ENCODE data around the gene SUGCT.

The SUGCT gene

DNA sequence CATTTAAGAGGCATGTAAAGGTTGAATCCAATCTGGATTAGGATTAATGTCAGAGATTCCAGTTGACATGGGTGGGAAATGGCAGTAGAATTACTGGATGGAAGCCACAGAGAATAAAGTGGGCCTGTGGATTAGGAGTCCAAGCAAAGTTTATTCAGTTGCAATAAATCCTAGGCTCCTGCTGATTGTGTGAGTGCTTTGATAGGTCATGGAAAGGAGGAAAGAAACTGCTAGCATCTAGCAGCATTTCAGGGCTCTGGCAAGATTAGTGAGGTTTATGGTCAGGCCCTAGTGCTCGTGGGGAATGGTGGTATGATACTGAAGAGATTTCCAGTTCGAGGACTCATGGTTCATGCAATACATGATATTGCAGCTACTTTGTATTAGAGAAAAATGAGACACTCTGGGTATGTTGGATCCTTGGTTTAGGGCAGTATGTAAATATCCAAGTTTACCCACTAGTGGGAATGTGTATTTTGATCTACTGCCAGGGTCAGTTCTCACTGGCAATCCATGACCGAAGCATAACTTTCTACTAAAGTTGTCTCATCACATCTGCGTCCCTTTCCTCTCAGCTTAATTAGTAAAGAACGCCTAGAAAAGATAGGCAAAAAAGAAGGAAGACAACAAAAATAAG lies 235.0 kb downstream of the SUGCT start:
- TF ChIP-seq CTCF (conservative IDR thresholded peaks at IDR 0.05), result no peak
- peak overlapping the region; percentile 59 for H3K27ac ChIP-seq

DNA sequence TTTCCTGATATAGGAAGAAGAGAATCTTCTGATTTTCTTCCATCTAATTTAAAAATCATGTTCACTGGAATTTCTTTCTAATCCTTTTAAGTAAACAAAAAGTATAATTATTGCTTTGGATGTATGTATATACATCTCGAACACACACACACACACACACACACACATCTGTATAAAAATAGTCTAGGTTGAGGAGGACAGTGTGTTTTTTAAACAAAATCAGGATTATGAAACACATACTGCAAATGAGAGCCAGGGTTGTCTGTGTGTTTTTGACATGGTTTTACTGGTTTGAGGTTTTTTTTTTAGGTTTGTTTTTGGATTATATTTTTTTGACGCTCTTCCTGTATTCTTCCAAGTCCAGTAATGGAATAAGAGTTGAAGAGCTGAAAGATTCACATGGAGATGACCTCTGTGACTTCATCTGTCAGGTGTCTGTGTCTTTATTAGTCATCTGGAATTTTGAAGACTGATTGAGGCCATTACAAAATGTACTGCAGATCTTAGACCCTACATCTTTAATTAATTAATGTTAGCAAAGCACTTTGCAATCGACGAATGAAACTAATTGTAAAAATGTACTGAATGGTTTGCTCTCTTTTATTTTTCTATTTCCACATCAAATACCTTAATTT lies 237.1 kb downstream of the SUGCT start:
- TF ChIP-seq CTCF (conservative IDR thresholded peaks at IDR 0.05), result no peak
- no peak overlapping the region for H3K27ac ChIP-seq

- no peak for TF ChIP-seq CTCF (conservative IDR thresholded peaks at IDR 0.05)
- no peak overlapping the region for H3K27ac ChIP-seq
Measured at GRCh38 chr7:40374575-40374974, 239.8 kb downstream of the SUGCT start.

GRCh38 chr7:40380111-40380510 lies 245.3 kb downstream of the SUGCT start:
- TF ChIP-seq CTCF (conservative IDR thresholded peaks at IDR 0.05), result no peak

DNA sequence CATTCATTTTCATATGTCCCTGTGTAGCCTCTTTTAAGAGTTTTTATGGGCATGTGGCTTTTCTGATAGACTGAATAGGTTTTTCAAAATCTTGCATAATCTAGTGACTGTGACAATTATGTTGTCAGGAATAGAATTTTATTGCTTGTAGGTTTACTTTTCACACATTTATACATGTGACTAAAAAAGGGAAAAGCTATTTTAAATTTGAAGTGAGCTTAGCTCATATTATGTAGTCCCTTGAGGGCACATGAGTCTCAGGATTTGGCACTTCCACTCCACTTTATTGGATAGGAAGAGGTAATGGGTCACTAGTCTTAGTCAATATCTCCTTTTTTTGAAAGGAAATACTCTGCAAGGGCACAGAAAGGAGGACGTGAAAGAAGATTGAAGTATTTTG lies 247.3 kb downstream of the SUGCT start:
- no peak for TF ChIP-seq CTCF (conservative IDR thresholded peaks at IDR 0.05)
- no peak overlapping the region for H3K27ac ChIP-seq

More at GRCh38 chr7:40380111-40380510, 245.3 kb downstream of the SUGCT start:
- H3K27ac ChIP-seq, result no peak overlapping the region

DNA sequence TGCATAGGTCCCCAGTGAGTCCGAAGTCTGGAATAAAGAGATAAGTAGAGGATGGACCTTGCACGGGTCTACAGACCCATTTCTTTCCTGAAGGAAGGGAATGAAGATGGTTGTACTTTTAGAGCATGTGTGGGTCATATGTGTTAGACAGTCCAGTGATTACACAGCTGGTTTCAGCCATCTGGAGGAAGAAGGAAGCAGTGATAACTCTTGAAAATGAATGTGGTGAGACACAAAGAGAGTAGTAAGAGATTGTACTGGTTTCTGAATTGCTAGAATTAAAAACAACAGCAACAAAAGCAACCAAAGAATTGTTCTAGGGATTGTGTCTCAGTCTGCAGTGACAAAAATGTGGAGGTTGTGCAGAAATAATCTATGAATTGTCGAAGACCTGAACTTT lies 258.9 kb downstream of the SUGCT start:
- H3K27ac ChIP-seq, result no peak overlapping the region
- TF ChIP-seq CTCF (conservative IDR thresholded peaks at IDR 0.05), result no peak

DNA sequence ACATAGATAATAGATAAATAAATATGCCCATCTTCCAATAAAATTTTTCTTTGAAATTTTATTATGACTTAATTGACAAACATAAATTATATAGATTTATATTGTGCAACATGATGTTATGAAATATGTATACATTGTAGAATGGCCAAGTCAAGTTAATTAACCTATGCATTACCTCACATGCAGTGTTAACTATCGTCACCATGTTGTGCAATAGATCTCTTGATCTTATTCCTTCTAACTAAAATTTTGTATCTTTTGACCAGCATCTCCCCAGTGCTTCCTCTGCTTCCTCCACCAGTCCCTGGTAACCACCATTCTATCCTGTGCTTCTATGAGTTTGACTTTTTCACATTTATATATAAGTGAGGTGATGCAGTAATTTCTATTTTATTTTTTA lies 259.6 kb downstream of the SUGCT start:
- no peak overlapping the region for H3K27ac ChIP-seq
- no peak for TF ChIP-seq CTCF (conservative IDR thresholded peaks at IDR 0.05)
